Measurements from ENCODE around the gene LRMDA.
A peak's percentile ranks its signal among the peaks of the same experiment; 100 is the strongest.

The LRMDA gene

DNA sequence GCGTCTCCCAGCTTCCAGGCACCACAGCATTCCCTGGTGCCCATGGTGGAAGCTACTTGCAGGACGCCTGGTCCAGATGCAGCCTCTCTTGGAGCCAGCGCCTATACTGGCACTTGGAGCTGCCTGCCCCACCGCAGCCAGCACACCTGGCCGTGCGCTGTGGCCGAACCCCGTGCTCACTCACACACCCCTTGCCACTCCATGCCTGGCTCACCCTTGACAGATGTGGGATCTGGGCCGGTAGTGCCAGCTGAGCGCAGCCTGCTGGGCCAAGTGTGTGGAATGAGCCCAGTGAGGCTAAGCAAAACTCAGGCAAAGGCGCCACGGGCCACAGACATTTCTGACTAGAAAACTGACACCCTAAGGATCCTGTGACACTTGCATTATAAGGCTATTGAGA lies 884.8 kb downstream of the LRMDA start:
- H3K27ac ChIP-seq = no peak overlapping the region
- no peak for TF ChIP-seq Cebpa-rat (IDR thresholded peaks at IDR 0.05)
- no peaks in the 10 kb centered on the region for H3K27me3 ChIP-seq
- H3K4me3 ChIP-seq = no peak overlapping the region
- peaks cover 0 to 36% (median 3%) of the 10 kb centered on the region in 10 experiments; a peak in 10 of 20 replicates for H3K4me1 ChIP-seq
- no peak overlapping the region for H3K4me2 ChIP-seq
- H3K36me3 ChIP-seq = no peaks in the 10 kb centered on the region
- no peaks in the 10 kb centered on the region for H4K20me1 ChIP-seq
- peaks cover 0 to 7% (median 0%) of the 10 kb centered on the region in 11 experiments; a peak in 4 of 22 replicates for H3K9me3 ChIP-seq (replicated peaks in 1 of 11)
- no peak overlapping the region for H3K9ac ChIP-seq

DNA sequence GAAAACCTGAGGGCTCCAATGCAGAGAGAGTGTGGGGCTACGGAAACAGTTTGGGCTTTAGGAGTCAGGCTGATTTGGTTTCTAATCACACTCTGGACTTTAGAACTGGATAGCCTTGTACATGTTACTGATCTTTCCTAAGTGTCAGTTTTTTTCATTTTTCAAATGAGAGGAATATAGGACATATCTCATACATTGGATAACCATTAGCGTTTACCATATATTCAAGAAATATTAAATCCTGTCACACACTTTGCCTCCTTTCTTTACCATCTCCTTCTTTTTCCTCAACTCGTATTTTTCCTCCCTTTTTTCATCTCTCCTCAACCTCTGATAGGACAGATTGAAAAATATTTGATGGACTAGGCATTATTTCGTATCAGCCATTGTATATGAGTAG lies 885.7 kb downstream of the LRMDA start:
- Histone ChIP-seq H3K4me1 (peaks cover 0 to 29% (median 3%) of the 10 kb centered on the region in 10 experiments; a peak in 10 of 20 replicates), H3K4me3 (no peak overlapping the region), H3K27me3 (no peaks in the 10 kb centered on the region), H3K9me3 (replicated peaks in 1 of 11) (peaks cover 0 to 7% (median 0%) of the 10 kb centered on the region in 11 experiments; a peak in 4 of 22 replicates), H3K27ac (no peak overlapping the region), H4K20me1 (no peaks in the 10 kb centered on the region), H3K4me2 (no peak overlapping the region), H3K9ac (no peak overlapping the region), H3K36me3 (no peaks in the 10 kb centered on the region)
- no peak for TF ChIP-seq Cebpa-rat (IDR thresholded peaks at IDR 0.05)

DNA sequence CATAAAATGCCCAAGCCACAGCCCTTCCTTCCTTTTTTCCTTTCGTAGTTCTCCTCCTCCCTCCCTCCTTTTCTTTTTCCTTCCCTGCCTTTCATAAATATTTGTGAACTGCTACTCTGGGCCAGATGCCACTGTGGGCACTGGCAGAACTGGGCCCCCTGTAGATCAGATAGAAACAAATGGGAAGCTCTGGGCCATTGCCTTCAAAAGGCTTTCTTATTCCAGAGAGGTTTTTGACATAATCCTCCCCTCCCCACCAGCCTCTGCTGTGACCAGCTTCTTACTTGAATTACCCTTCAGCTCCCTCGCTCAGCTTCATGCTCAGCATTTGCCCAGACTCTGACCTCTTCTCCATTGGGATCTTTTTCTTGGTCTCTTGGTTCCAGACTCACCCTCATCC lies 886.8 kb downstream of the LRMDA start:
- Histone ChIP-seq H3K9me3 (replicated peaks in 1 of 11) (peaks cover 0 to 7% (median 0%) of the 10 kb centered on the region in 11 experiments; a peak in 4 of 22 replicates), H4K20me1 (no peaks in the 10 kb centered on the region), H3K36me3 (no peaks in the 10 kb centered on the region), H3K27me3 (no peaks in the 10 kb centered on the region), H3K4me1 (peaks cover 0 to 20% (median 3%) of the 10 kb centered on the region in 10 experiments; a peak in 10 of 20 replicates), H3K27ac (peak overlapping the region in 1 of 11 experiments; percentile 11; a peak in 1 of 22 replicates), H3K9ac (no peak overlapping the region; a peak in 1 of 22 replicates), H3K4me2 (peak overlapping the region in 7 of 11 experiments; percentile 11 to 80 (median 41); a peak in 11 of 22 replicates), H3K4me3 (no peak overlapping the region)
- no peak for TF ChIP-seq Cebpa-rat (IDR thresholded peaks at IDR 0.05)

DNA sequence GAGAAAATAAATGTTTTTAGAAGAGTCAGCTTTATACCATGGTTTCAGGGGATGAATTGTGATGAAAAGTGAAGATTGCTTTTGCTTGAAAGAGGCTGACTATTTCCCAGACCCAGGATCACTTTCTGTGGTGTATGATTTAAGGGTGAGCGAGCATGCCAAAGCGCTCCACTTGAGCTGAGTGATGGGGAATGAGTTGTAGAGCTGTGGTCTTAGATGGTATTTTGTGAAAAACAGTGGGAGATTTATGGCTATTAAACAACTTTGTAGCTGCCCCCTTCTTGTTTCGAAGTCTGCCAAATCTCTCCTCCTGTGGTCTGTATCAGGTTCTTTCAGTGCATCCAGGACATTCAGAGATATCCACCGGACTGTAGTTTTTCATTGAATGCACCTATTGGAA lies 888.2 kb downstream of the LRMDA start:
- no peaks in the 10 kb centered on the region for H4K20me1 ChIP-seq
- H3K4me3 ChIP-seq = no peak overlapping the region
- no peak overlapping the region for H3K4me2 ChIP-seq
- H3K36me3 ChIP-seq = no peaks in the 10 kb centered on the region
- no peak for TF ChIP-seq Cebpa-rat (IDR thresholded peaks at IDR 0.05)
- H3K27me3 ChIP-seq = no peaks in the 10 kb centered on the region
- no peak overlapping the region for H3K27ac ChIP-seq
- no peak overlapping the region for H3K9ac ChIP-seq
- peaks cover 0 to 7% (median 0%) of the 10 kb centered on the region in 11 experiments; a peak in 4 of 22 replicates for H3K9me3 ChIP-seq (replicated peaks in 1 of 11)
- peaks cover 0 to 20% (median 3%) of the 10 kb centered on the region in 10 experiments; a peak in 10 of 20 replicates for H3K4me1 ChIP-seq

DNA sequence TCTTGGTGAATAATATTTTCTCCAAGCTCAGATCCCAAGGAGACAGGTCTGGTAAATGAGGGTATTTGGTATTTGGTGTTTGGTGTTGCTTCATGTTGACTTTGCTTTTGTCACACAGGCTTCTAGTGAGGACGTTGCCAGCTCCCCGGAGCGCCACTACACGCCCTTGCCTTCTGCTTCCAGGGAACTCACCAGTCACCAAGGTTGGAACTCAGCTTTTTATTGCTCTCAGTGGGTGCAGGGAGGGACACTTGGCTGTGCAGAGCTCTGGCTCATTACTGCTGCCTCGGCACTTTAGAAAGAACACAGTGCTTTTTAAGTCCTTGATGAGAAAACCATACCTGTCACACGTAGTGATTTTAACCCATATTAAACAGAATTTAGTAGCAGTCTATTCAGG lies 892.9 kb downstream of the LRMDA start:
- TF ChIP-seq Cebpa-rat (IDR thresholded peaks at IDR 0.05) = no peak
- no peak overlapping the region for H3K4me3 ChIP-seq
- H3K27me3 ChIP-seq = no peaks in the 10 kb centered on the region
- H3K9ac ChIP-seq = no peak overlapping the region
- H3K4me1 ChIP-seq = no peaks in the 10 kb centered on the region
- H3K27ac ChIP-seq = no peak overlapping the region
- H3K36me3 ChIP-seq = no peaks in the 10 kb centered on the region
- H3K4me2 ChIP-seq = no peak overlapping the region
- H3K9me3 ChIP-seq (replicated peaks in 1 of 11) = no peaks in the 10 kb centered on the region
- no peaks in the 10 kb centered on the region for H4K20me1 ChIP-seq

DNA sequence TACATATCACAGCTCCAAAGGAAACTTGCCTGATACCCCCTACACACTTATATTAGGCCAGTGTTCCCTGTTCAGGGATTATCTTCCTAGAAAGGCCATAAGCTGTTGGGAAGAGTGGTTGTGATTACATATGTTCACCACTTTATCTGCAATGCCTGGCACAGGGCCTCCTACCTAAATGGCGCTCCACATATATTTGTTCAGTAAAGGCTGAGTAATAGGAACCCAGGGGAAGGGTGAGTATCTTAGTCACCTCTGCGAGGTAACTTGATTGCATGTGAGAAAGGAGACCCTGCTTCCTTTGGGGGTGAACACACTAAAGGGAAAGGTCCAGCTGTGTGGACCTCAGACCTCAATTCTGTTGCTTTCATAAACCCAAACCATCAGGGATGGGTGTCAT lies 896.0 kb downstream of the LRMDA start:
- no peaks in the 10 kb centered on the region for H3K9me3 ChIP-seq (replicated peaks in 1 of 11)

DNA sequence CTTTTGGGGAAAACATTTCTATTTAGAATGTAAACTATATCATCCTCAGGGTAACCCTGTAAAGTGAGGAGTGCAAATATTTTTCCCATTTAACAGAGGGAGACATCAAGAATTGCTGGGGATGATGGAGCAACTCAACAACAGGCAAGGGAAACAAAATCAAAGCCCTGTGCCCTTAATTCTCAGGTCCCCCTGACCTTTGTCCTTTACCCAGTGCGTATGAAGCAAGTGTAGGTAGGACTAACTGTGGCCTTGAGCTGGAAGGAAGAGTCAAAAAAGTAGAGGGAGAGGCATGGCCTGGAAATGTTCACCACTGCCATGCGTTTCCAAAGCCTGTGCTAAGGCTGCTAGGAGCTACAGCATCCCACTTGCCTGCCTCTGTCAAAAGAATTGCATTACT lies 896.9 kb downstream of the LRMDA start:
- no peak for TF ChIP-seq Cebpa-rat (IDR thresholded peaks at IDR 0.05)
- Histone ChIP-seq H4K20me1 (no peaks in the 10 kb centered on the region), H3K4me1 (peaks cover 0 to 18% (median 0%) of the 10 kb centered on the region in 10 experiments; a peak in 6 of 20 replicates)

More for the DNA sequence above, 896.0 kb downstream of the LRMDA start:
- Histone ChIP-seq H4K20me1 (no peaks in the 10 kb centered on the region), H3K9ac (no peak overlapping the region), H3K27ac (no peak overlapping the region), H3K4me1 (peaks cover 0 to 18% (median 0%) of the 10 kb centered on the region in 10 experiments; a peak in 6 of 20 replicates), H3K4me3 (no peak overlapping the region), H3K36me3 (no peaks in the 10 kb centered on the region), H3K4me2 (no peak overlapping the region), H3K27me3 (no peaks in the 10 kb centered on the region)
- TF ChIP-seq Cebpa-rat (IDR thresholded peaks at IDR 0.05) = no peak

DNA sequence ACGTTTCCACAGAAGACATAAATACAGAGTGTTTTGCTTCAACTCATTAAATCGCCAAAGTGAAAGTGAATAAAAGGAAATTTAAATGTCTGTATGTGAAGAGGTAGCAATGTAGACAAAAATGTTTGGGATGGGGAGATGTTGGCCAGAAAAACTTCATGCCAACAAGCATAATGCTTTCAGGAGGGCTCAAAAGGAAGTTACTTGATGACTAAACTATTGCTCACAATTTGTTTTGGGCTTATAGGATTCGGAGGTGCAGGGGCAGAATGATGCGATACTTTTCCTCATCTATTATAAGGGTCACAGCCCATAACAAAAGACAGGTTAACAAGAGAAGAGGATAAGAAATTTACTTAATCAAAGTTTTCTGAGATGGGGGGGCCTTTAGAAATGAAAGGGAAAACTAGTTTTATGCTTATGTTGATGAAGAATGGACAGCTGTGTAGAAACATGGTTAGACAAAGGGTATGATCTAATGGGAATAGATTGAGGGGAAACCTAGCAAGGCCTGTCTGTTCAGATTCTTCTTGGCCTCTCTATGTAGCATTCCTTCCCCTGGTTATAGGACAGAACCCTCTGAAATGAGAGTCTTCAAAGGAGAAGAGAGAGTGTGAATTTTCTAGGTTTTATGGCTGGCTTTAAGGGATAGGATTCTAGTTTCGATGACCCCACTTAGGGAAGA lies 898.6 kb downstream of the LRMDA start:
- Histone ChIP-seq H3K4me1 (peaks cover 0 to 18% (median 0%) of the 10 kb centered on the region in 10 experiments; a peak in 6 of 20 replicates), H3K4me3 (no peak overlapping the region), H3K9me3 (replicated peaks in 1 of 11) (no peaks in the 10 kb centered on the region), H3K27me3 (no peaks in the 10 kb centered on the region), H3K36me3 (no peaks in the 10 kb centered on the region), H3K4me2 (peak overlapping the region in 2 of 11 experiments; percentile 25 to 34; a peak in 3 of 22 replicates), H3K27ac (no peak overlapping the region), H3K9ac (no peak overlapping the region), H4K20me1 (no peaks in the 10 kb centered on the region)
- TF ChIP-seq Cebpa-rat (IDR thresholded peaks at IDR 0.05) = no peak

More for the DNA sequence above, 896.9 kb downstream of the LRMDA start:
- Histone ChIP-seq H3K9me3 (replicated peaks in 1 of 11) (no peaks in the 10 kb centered on the region), H3K27ac (no peak overlapping the region), H3K9ac (no peak overlapping the region), H3K4me3 (no peak overlapping the region), H3K27me3 (no peaks in the 10 kb centered on the region), H3K4me2 (no peak overlapping the region), H3K36me3 (no peaks in the 10 kb centered on the region)

DNA sequence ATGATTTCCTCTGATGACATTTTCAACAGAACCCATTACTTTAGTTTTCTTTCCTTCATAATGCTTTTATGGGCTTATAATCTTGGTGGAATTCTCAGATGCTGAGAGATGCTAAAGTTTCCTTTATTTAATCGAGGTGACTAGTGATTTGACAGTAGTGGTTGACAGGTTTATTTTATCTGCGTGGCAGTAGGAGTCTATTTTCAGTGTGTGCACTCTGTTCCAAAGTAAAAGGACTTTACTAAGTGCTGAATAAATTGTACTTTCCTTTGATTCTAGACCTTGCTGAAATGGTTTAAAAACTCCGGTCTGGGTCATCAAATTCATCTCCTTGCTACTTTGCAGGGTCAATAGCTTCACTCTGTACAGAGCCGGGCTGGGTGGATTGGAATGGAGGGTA lies 900.3 kb downstream of the LRMDA start:
- H3K9me3 ChIP-seq (replicated peaks in 1 of 11) = no peaks in the 10 kb centered on the region
- no peak overlapping the region for H3K9ac ChIP-seq
- no peak overlapping the region for H3K27ac ChIP-seq
- H3K36me3 ChIP-seq = no peaks in the 10 kb centered on the region
- no peak for TF ChIP-seq Cebpa-rat (IDR thresholded peaks at IDR 0.05)
- H3K4me2 ChIP-seq = peak overlapping the region in 3 of 11 experiments; percentile 41 to 50 (median 42); a peak in 4 of 22 replicates
- H3K27me3 ChIP-seq = no peaks in the 10 kb centered on the region
- no peak overlapping the region for H3K4me3 ChIP-seq
- H3K4me1 ChIP-seq = peaks cover 0 to 25% (median 0%) of the 10 kb centered on the region in 10 experiments; a peak in 6 of 20 replicates
- H4K20me1 ChIP-seq = no peaks in the 10 kb centered on the region

Data from BLaER1 treated with 17β-estradiol and CSF1 and Interleukin-3, amounts not matched to agents 10 nM and 100 nM (cell line).